GM19240 (cell line): Measurements from ENCODE around the gene COPE.
"Not testable (repeated sequence)": the region's sequence is repeated elsewhere in the genome, so short reads cannot be mapped to it uniquely, and the experiment has no call there.

Experiments
- DNase-seq: peaks from one replicate; pipeline ENCODE4 v3.0.0; 2011; ENCODE audit warnings: low spot score; ENCODE audit not compliant: insufficient read length

COPE gene

DNA sequence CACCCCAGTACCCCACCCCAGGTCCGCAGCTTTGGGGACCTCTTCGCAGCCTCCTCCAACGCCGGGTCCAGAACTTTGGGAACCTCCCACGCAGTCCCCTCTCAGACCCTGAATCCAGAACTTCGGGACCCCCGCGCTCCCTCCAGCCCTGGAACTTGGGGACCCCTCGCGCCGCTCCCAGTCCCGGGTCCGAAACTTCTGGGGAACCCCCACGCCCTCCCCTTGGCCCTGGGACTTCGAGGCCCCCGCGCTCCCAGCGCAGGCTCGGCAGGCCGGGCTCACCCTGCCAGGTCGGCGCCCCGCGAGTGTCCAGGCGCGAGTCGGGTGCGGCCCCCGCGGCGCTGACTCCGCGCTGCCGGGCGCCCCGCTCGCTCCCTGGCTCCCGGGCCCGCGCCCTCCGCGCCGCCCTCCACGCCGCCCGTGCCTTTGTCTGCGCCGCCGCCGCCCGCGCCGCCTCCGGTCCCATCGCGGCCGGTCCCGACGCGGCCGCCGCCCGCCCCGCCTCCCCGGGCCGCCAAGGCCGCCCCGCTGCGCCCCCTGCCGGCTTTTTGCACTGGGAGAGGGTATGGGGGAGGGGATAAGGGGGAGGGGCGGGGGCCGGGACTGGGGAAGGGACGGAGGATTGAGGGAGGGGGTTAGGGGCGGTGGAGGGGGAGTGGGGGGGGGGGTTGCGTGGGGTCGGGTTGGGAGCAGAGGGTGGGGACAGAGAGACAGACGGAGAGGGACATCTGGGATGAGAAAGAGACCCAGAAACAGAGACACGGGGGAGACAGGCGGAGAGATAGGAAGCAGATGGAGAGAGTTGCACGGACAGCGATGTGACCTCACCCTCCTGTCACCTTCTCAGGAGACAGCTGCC, 21.8 kb upstream of the COPE start, which contains the start of gene HOMER3:
TSS of gene HOMER3 (minus strand) at position 449 of the 859 bp plus-strand sequence. CDS start 2,235 bp downstream, outside the sequence.
- peak; percentile 53 for DNase-seq

DNA sequence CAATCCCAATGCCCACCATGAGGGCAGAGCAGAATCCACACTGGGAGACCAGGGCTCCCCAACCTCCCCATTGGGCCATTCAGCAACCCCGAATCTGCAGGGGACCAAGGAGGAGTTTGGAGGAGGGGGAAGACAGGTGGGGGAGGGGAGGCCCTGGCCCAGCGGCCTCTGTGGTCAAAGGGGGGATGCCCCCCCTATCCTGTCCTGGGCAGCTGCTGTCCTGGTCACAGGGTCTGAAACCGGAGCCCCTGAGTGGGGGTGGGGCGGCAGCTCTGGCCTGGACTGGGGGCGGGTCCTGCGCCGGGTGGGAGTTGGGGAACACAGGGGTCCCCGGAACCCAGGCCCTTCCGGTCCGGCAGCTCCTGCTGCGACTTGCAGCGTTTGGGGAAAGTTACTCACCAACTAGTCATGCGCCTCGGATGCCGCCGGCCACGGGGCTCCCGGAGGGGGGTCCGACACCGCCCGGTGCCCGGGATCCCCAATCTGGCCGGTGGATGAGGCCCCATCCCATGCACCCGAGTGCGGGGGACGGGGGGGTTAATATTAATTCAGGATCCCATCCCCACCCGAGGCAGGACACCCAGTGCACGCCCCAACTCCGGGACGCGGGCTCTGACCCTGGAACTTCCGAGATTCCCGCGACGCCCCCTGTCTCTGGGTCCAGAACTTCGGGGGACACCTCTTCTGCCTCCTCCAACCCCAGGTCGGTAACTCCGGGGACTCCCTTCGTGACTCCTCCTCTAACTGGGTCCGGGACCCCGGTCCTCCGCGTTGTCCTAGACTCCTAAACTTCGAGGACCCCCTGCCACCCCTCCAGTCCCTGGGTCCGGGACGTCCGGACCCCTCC, 21.0 kb upstream of the COPE start:
- no peak for DNase-seq

DNA sequence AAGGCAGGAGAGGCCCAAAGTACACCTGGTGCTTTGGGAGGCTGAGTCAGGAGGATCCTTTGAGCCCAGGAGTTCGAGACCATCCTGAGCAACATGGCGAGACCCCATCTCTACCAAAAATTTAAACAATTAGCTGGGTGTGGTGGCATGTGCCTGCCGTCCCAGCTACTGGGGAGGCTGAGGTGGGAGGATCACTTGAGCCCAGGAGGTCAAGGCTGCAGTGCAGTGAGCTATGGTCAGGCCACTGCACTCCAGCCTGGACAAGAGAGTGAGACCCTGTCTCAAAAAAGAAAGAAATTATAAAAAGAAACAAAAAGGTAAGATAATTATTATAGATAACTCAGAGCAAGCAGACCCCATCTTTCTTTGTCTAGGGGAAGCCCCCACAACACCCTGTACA, 20.0 kb upstream of the COPE start:
- no peak for DNase-seq

DNA sequence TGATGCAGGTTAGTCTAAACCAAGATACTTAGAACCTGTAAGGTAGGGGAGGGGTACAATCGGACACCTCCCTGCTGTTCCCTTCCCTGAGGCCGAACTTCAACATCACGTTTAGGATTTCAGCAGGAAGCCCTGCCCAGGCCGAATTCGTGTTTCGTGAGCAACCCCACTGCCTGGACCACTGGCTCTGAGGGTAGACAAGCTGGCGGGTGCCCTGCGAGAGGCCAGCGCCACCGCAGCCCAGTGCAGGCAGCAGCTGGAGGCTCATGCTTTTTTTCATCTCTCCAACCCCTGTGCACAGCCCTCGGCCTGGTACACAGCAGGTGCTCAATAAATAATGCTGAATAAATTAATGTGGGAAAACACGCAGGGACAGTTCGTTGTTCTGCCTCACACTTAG, 14.1 kb upstream of the COPE start:
- no peak for DNase-seq

DNA sequence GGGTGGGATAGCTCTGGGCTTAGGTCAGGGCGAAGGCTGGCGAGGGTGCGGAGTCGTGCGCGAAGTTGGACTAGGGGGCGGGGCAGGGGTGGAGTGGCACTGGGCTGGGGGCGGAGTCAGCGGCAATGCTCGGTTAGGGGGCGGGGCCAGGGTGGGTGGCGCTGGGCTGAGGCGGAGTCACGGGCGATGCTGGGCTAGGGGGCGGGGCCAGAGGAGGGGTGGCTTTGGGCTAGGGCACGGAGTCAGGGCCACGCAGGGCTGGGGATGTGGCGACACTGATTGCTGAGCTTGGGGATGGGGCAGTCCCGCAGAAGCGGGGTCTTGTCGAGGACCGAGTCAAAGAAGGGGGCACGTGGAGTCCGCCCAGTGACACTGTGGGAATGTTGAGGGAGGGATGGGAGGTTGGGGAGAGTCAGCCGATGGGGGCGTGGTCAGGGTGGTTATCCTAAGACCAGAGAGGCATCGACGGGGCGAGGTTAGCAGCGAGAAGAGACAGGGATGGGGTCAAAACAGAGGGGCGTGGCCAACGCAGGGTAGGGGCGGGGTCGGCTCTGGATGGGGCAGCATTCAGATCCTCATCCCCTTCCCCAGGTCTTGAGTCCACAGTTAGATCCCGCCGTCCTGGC, 13.1 kb upstream of the COPE start:
- peak; percentile 58 for DNase-seq

DNA sequence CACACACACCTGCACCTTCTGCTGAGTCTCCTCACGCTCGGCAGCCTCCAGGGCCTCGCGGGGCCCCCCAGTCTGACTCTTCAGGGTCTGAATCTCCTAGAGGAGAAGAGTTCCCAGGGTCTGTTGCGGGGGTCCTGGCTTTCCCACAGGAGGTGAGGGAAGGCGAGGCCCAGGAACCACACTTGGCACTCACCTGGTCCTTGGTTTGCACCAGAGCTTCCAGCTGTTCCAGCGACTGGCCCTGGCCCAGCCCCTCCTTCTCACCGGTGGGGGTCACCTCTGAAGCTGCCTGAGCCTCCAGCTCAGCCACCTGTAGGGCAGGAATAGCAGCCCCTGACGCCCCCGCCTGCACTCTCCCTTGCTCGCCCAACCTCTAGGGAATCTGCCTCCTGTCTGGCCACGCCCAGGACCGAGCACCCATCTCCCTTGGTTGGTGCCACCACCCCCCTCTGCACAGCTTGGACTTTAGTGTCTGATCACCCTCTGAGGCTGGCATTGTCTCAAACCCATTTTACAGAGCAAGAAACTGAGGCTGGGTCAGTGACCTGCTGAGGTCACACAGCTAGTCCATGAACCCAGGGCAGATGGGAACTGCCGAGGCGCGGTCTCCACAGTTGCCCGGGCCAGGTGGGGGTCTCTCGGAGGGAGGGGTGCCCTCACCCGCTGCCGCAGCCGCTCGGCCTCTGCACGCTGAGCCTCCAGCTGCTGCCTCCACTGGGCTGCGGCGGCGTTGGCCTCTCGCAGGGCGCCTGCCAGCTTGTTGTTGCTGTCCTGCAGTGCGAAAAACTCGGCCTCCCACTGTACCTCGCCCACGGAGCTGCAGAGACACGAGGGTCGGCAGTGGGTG, 12.4 kb upstream of the COPE start:
- DNase-seq: no peak

DNA sequence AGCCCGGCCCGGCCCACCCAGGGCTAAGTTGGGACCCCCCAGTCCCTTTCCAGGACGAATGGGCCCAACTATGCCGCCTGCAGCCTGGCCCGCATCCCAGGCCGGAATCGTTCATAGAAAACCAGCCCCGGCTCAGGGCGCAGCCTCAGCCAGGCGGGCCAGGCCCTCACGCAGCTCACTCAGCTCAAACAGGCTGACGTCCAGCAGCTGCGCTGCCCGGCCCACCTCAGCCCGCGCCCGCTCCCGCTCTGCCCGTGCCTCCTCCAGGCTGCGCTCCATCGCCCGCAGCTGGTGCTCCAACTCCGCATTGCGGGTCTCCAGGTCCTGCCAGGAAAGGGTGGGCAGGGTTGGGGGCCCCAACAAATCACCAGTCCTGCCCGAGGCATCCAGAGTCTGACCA, 10.1 kb upstream of the COPE start:
- no peak for DNase-seq

DNA sequence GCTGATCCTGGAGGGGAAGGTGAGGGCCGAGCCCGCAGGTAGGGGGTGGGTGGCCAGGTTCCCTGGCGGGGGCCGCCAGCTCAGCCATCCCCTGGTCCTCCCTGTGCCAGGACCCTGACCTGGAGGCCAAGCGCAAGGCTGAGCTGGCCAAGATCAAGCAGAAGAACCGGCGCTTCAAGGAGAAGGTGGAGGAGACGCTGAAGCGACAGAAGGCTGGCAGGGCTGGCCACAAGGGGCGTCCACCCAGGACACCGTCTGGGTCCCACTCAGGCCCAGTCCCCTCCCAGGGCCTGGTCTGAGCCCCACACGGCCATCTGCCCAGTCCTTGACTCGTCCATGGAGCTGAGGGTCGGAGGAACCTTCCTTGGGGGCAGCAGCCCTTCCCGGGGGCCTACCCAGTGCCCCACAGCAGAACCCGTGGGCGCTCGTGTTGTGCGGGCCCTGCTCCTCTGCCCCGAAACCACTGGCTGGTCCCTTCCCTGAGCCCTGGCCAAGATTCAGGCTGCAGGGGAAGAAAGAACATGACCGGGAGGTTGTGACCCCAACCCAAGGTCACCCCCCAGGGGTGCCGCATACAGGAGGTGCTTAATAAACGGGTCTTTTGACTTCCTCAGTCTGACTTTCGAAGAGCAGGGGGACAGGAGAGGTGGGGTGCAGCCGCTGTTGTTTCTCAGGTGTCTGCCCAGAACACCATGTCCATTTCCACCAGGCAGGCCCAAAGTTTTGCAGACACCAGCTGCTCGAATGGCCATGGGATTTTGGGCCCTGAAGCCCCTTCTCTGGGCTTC, 9.0 kb upstream of the COPE start:
- DNase-seq: no peak

DNA sequence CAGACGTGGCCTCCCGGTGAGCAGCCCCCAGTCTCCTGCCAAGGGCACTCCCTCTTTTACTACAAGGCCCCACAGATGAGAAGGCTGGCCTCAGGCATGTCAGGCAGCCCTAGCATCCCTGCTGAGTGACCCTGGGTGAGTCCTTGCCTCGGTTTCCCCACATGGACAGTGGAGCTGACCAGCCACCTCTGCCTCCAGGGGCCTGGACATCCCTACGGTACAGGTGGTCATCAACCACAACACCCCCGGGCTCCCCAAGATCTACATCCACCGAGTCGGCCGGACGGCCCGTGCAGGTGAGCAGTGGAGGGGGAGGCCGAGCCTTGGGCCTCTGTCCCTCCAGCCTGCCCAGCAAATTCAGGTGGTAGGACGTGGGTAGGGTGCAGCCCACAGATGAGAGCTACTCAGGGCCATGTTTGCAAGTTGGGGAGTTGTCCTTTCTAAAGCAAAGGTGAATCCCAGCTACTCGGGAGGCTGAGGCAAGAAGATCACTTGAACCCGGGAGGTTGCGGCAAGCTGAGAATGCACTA, 5.6 kb upstream of the COPE start:
- no peak for DNase-seq

DNA sequence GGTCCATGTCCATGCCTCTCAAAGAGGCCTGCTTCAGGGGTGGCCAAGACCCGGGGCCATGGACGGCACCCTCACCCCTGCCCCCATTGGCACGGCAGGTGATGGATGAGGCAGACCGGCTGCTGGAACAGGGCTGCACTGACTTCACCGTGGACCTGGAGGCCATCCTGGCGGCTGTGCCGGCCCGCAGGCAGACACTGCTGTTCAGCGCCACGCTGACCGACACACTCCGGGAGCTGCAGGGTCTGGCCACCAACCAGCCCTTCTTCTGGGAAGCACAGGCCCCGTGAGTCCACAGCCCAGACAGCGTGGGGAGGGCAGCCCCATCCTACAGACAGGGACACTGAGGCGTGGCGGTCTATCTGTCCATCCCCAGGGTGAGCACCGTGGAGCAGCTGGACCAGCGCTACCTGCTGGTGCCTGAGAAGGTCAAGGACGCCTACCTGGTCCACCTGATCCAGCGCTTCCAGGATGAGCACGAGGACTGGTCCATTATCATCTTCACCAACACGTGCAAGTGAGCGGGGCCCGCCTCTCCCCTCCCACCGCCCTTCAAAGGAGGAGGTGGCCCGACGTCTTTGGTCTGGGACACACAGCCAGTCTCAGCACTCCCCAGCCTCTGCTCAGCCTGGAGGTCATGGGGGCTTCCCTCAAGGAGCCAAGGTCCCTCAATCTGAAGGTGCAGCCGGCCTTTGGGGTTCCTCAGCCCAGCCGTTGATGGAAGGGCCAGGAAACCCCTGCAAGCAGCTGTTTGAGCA, 3.2 kb upstream of the COPE start:
- DNase-seq: no peak

DNA sequence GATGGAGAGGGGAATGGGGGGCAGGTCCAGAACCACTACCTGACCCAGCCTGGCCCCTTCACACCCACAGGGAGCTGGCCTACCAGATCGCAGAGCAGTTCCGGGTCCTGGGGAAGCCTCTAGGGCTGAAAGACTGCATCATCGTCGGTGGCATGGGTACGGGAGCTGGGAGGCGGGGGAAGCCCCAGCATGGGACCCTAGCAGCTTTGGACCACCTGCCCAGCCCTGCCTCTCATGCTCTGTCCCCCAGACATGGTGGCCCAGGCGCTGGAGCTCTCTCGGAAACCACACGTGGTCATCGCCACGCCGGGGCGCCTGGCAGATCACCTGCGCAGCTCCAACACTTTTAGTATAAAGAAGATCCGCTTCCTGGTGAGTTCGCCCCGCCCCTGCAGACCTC, 2.4 kb upstream of the COPE start:
- no peak for DNase-seq

DNA sequence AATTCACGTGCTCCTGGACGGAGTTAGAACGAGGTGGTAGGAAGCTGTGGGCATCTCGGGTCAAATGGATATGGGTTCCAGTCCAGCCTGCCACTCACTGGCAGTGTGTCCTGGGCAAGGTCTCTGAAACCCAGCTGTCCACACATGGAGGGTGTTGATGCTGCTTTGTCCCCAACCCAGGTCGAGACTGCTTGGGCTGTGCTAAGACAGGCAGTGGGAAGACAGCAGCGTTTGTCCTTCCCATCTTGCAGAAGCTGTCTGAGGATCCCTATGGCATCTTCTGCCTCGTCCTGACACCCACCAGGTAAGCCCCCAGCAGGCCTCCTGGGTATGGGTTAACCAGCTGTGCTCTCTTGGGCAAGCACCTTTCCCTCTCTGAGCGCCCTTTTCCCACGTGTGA, 1.2 kb upstream of the COPE start:
- DNase-seq: no peak

DNA sequence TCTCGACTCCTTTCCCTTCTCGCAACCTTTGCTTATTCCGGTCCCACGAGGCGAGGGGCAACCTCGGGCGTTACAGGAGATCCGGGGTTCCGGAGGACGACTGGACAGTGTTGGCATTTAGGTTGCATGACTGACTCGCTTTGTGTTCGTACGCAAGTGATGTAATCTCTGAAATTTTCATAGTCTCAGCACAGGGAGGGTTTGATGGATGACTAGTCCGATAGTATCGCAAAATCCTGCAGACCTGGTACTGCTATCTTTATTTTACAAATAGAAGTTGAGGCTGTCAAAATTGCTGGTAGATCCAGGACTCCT, 670 bp upstream of the COPE start:
- DNase-seq: no peak

DNA sequence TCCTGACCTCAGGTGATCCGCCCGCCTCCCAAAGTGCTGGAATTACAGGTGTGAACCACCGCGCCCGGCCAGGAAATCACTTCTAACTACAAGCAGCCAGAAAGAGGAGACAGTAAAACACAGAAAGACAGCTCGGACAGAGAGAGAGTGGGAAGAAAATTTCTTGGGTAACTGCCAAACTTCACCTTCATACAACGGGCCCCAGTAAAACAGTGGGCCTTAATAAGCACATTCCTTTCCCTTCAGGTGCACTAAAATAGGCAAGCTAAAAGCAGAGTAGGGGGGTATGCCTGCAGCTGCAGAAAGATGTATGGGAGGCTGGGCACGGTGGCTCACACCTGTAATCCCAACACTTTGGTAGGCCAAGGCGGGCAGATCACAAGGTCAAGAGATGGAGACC, 1.6 kb downstream of the COPE start:
- not testable (repeated sequence) for DNase-seq

DNA sequence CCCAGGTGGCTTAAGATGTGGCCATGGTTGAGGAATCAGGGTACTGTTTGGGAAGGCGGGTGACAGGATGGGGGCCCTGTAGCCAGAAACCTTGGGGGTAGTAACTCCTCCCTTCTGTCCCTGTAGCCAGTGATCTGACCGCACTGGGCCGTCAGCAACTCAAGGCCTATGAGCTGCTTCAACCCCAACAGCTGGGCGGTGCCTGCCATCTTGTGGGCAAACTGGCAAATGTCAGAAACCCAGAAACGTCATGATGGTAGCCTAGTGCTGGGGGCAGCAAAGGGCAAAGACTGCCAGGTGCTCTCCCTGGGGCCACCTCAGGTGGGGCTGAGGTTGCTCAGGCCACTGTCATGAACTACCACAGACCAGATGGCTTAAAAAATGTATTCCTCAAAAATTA, 3.5 kb downstream of the COPE start:
- no peak for DNase-seq

DNA sequence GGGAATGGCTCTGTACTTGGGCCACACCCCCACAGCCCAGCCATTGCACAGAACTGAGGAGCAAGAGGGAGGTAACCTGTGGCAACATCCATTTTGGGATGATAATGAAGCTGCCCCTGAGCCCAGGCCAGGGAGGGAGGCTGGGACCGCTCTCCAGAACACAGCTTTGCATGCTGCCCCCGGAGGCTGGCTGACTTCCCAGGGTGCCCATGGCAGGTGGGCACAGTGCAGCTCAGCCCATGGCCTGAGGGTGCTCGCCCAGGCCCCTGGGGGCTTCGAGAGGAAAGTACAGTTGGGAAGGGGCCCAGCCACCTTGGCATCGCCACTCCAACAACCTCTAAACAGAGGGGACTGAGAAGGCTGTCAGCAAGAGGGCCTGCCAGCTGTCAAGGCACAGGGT, 5.7 kb downstream of the COPE start:
- no peak for DNase-seq

DNA sequence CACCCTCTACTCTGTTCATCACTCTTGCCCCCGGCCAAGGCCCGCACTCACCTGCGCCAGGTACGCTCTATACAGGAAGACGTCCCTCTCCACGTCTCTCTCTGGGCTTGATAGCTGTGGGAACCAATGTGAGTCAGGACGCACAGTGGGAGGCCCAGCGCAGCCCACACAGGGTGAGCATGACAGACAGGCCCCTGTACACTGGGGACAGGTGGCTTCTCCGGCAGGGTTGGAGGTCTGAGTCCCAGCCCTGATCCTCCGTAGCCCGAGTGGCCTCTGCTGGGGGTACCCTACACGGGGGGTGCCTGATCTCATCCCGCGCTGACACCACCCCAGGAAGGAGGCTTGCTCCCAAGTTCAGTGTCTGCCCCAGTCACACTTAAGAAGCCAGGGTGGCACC, 6.3 kb downstream of the COPE start:
- DNase-seq: no peak

DNA sequence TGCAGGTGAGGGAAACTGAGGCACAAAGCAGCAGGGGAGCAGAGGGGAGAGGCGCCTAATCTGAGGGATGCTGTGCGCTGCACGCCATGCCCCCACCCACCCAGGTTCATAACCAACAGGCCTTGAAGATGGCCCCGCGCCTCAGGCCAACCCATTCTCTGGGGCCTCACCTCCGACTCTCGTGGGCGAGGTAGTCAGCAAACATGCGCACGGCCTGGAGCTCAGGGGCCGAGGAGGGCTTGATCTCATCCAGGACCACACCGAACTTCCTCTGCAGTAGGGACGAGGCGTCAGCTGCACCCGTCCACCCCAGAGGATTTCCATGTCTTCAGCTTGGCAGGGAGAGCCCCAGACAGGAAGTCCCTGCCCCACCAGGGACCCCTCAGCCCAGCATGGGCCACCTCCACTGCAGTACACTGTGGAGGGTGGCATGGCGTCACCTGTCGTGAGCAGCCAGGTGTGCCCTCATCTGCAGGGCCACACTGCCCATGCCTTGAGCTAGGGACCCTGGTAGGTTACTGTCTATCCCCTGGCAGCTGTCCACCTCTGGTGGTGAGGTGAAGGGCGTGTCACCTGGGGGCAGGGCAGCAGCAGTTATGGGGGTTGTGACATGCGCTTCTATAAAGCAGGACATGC, 8.3 kb downstream of the COPE start:
- no peak for DNase-seq

DNA sequence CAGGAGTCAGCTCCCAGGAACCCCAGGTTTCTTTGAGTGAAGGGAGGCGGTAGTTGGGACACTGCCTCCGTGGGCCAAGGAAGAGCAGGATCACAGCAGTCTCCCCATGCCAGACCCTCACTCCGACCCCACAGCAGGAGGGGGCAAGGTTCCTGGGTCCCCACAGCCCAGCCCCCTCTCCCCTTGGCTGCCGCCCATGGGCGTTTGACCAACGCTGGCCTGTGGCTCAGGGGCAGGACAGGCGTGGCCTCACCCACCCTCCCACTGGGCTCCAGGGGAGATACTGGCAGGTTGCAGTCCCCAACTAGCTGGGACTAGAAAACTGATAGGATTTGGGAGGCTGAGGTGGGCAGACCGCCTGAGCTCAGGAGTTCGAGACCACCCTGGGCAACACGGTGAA, 9.2 kb downstream of the COPE start:
- DNase-seq: no peak
